HEK293T (cell line): ENCODE data around the gene ATP7A.

Experiments
- BHLHE40 ChIP-seq: fragments of 450-650 bp; IDR thresholded peaks from 2 replicates; pipeline ENCODE4 v1.6.1; 2016; ENCODE audit warnings: mild to moderate bottlenecking, moderate library complexity, borderline replicate concordance
- ELF4 ChIP-seq: fragments of 450-650 bp; IDR thresholded peaks from 2 replicates; pipeline ENCODE4 v1.6.1; 2017; ENCODE audit warnings: antibody characterized with exemption
- FOXK2 ChIP-seq: fragments of 450-650 bp; IDR thresholded peaks from 2 replicates; pipeline ENCODE4 v1.6.1; 2016; ENCODE audit warnings: mild to moderate bottlenecking
- FOXM1 ChIP-seq: fragments of 450-650 bp; IDR thresholded peaks from 2 replicates; pipeline ENCODE4 v1.6.1; 2017; ENCODE audit warnings: mild to moderate bottlenecking, borderline replicate concordance
- HDGF ChIP-seq: fragments of 450-650 bp; IDR thresholded peaks from 2 replicates; pipeline ENCODE4 v1.6.1; 2017; ENCODE audit warnings: antibody characterized with exemption, borderline replicate concordance
- LEF1 ChIP-seq: fragments of 450-650 bp; IDR thresholded peaks from 2 replicates; pipeline ENCODE4 v1.6.1; 2017; ENCODE audit warnings: mild to moderate bottlenecking, borderline replicate concordance
- NFRKB ChIP-seq: fragments of 450-650 bp; IDR thresholded peaks from 2 replicates; pipeline ENCODE4 v1.6.1; 2016; ENCODE audit warnings: mild to moderate bottlenecking, moderate library complexity
- SP1 ChIP-seq: fragments of 450-650 bp; IDR thresholded peaks from 2 replicates; pipeline ENCODE4 v1.6.1; 2017
- SUZ12 ChIP-seq: fragments of 450-650 bp; IDR thresholded peaks from 2 replicates; pipeline ENCODE4 v1.6.1; 2016; ENCODE audit warnings: mild to moderate bottlenecking
- ZNF384 ChIP-seq: fragments of 450-650 bp; IDR thresholded peaks from 2 replicates; pipeline ENCODE4 v1.6.1; 2016
- TF ChIP-seq, protein P1 (sequence below): fragments of 450-650 bp; IDR thresholded peaks from 2 replicates; pipeline ENCODE4 v1.6.1; 2016

- TF ChIP-seq HDGF (no peak), FOXM1 (no peak), LEF1 (no peak), NFRKB (no peak), BHLHE40 (no peak), SP1 (no peak), ZNF384 (no peak), FOXK2 (no peak), ELF4 (no peak), SUZ12 (no peak)
- TF ChIP-seq, protein P1, sequence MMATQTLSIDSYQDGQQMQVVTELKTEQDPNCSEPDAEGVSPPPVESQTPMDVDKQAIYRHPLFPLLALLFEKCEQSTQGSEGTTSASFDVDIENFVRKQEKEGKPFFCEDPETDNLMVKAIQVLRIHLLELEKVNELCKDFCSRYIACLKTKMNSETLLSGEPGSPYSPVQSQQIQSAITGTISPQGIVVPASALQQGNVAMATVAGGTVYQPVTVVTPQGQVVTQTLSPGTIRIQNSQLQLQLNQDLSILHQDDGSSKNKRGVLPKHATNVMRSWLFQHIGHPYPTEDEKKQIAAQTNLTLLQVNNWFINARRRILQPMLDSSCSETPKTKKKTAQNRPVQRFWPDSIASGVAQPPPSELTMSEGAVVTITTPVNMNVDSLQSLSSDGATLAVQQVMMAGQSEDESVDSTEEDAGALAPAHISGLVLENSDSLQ, result no peak
These were observed 36.1 kb downstream of the ATP7A start for GRCh38 chrX:77946571-77946970.
